Small intestine (tissue), 16 donors: ENCODE data around the gene OGDHL. TPM values are rescaled to one million over a fixed set of nuclear protein-coding genes. Genes with fewer than 3 reads are reported as not detected.

Experiments used
- DNase-seq, 2 donors: peaks; one replicate each; pipeline versions ENCODE4 v3.0.0 to v3.0.0-alpha.2; 2013
- FAIRE-seq: peaks from 2 replicates; lab custom pipeline; 2012; peaks lifted over from hg19 to GRCh38; lab: Jason Lieb, UNC
- H3K27ac ChIP-seq, 3 donors: one replicate each; pipeline ENCODE4 v1.5.1; 2013; ENCODE audit warnings: low read length in 2 of 3, mild to moderate bottlenecking in 2 of 3, control low read depth in 1 of 3, inconsistent platforms in 1 of 3, low read depth in 1 of 3, moderate library complexity in 1 of 3
- H3K27me3 ChIP-seq, 3 donors: one replicate each; pipeline ENCODE4 v1.6.1; 2013; ENCODE audit warnings: low read length in 3 of 3, inconsistent platforms in 1 of 3; ENCODE audit not compliant: control insufficient read depth in 3 of 3, insufficient read depth in 3 of 3
- H3K36me3 ChIP-seq, 3 donors: one replicate each; pipeline ENCODE4 v1.6.1; 2013; ENCODE audit warnings: low read length in 3 of 3, inconsistent platforms in 1 of 3, low read depth in 1 of 3, mild to moderate bottlenecking in 1 of 3, moderate library complexity in 1 of 3; ENCODE audit not compliant: control insufficient read depth in 3 of 3, insufficient read depth in 2 of 3
- H3K4me1 ChIP-seq, 3 donors: one replicate each; pipeline ENCODE4 v1.6.1; 2013; ENCODE audit warnings: low read length in 2 of 3, inconsistent platforms in 1 of 3, low read depth in 1 of 3, mild to moderate bottlenecking in 1 of 3, moderate library complexity in 1 of 3; ENCODE audit not compliant: control insufficient read depth in 3 of 3, insufficient read depth in 2 of 3
- H3K4me3 ChIP-seq, 3 donors: one replicate each; pipeline ENCODE4 v1.5.1; 2013; ENCODE audit warnings: low read length in 3 of 3, control low read depth in 1 of 3, inconsistent platforms in 1 of 3, low read depth in 1 of 3, mild to moderate bottlenecking in 1 of 3, moderate library complexity in 1 of 3
- H3K9me3 ChIP-seq, 2 donors: one replicate each; pipeline ENCODE4 v1.6.1; 2013; ENCODE audit warnings: low read depth in 1 of 2, low read length in 1 of 2; ENCODE audit not compliant: control insufficient read depth in 2 of 2, insufficient read depth in 1 of 2
- WGBS, 3 donors: extraction: QIAGEN DNeasy Blood & Tissue Kit; methylation state at CpG; one replicate each; pipeline ENCODE4 v1.1.7; 2013; 5-methylcytosine and 5-hydroxymethylcytosine counted together
- long read RNA-seq, 10 donors: transcript quantifications; one replicate each; lab custom pipeline, GENCODE V29; 2026
- polyA plus RNA-seq, 4 donors: library from polyadenylated mRNA; stranded (reverse) in 3 of 4; unstranded in 1 of 4; fragments of 200-250 nt in 3 of 4; fragments of 120-200 nt in 1 of 4; gene quantifications; one replicate each; pipeline versions ENCODE4 v1.2.1 to v1.2.3, GENCODE V29; 2013
- donor health status: healthy with polysubstance abuse.
- donor health status: control.
- donor health status: control.
- donor health status: Bipolar disorder and iron deficiency.
- donor health status: healthy.

The OGDHL gene
- 1 to 10 TPM; 2.5 to 9.6 (median 3.1) TPM for polyA plus RNA-seq
- long read RNA-seq, donor 1, partial matches to known transcripts, result 12 of 12 reads
- long read RNA-seq, donor 1, other reads (novel, unspliced or antisense), result 0 of 12 reads
- long read RNA-seq, donor 2, partial matches to known transcripts, result 0 of 1 reads
- long read RNA-seq, donor 2, other reads (novel, unspliced or antisense), result 0 of 1 reads
- long read RNA-seq, donor 3, partial matches to known transcripts, result 11 of 13 reads
- long read RNA-seq, donor 3, other reads (novel, unspliced or antisense), result 0 of 13 reads
- long read RNA-seq, donor 4, result 0 reads
- long read RNA-seq, donor 5, result 0 reads
- long read RNA-seq, donor 6, partial matches to known transcripts, result 8 of 9 reads
- long read RNA-seq, donor 6, other reads (novel, unspliced or antisense), result 0 of 9 reads
- long read RNA-seq, donor 7, result 0 reads
- long read RNA-seq, donor 8, result 0 reads
- long read RNA-seq, donor 9, result 0 reads
- long read RNA-seq, donor 10, partial matches to known transcripts, result 0 of 1 reads
- long read RNA-seq, donor 10, other reads (novel, unspliced or antisense), result 0 of 1 reads

GRCh38 chr10:49761789-49762565, at the start of gene OGDHL:
Gene OGDHL, minus strand, starts transcription at chr10:49762323. Its CDS starts 3,731 bp downstream, at chr10:49758592.
- Histone ChIP-seq H3K4me3 (peak within 1 kb of the TSS in 2 of 3 donors; percentile 65 to 66), H3K27ac (no peak within 1 kb of the TSS), H3K27me3 (peaks cover 0 to 9% (median 0%) of the 10 kb centered on the region in 3 donors), H3K4me1 (peaks cover 0 to 2% (median 0%) of the 10 kb centered on the region in 3 donors), H3K36me3 (no peaks in the 10 kb centered on the region), H3K9me3 (no peaks in the 10 kb centered on the region)
- WGBS, 3 donors, result 2 to 3% (median 2%) methylated on average over 45 to 81 of the region's 81 CpGs
- peak; percentile 46 to 87 for DNase-seq
- no peak for FAIRE-seq

GRCh38 chr10:49803988-49804387, 41.9 kb upstream of the OGDHL start:
- H3K36me3 ChIP-seq, result no peaks in the 10 kb centered on the region
- FAIRE-seq, result no peak
- 95 to 100% (median 95%) methylated on average over 2 of the region's 2 CpGs for WGBS, 3 donors

DNA sequence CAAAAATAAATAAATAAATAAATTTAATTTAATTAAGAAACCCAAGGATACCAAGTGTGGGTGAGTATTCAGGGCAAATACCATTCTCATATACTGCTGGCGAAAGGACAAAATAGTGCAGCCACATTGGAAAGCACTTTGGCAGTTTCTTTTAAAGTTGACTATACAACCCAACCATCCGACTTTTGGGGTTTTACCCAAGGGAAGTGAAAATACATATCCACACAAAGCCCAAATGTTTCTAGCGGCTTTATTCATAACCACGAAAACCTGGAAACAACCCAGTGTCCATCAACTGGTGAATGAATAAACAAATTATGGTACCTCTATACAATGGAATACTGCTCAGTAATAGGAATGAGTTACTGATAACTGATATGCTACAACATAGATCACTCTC, 36.2 kb upstream of the OGDHL start:
- Histone ChIP-seq H3K9me3 (no peaks in the 10 kb centered on the region), H3K36me3 (no peaks in the 10 kb centered on the region), H3K4me3 (no peak overlapping the region), H3K4me1 (no peaks in the 10 kb centered on the region), H3K27me3 (peaks cover 0 to 2% (median 0%) of the 10 kb centered on the region in 3 donors), H3K27ac (no peak overlapping the region)
- WGBS, 3 donors, result 80 to 92% (median 84%) methylated on average over 4 of the region's 4 CpGs
- DNase-seq (no peak), FAIRE-seq (no peak)

More at GRCh38 chr10:49803988-49804387, 41.9 kb upstream of the OGDHL start:
- Histone ChIP-seq H3K27ac (no peak overlapping the region), H3K4me3 (no peak overlapping the region), H3K4me1 (no peaks in the 10 kb centered on the region), H3K27me3 (no peaks in the 10 kb centered on the region), H3K9me3 (no peaks in the 10 kb centered on the region)
- no peak for DNase-seq

GRCh38 chr10:49791100-49791499, 29.0 kb upstream of the OGDHL start:
- Histone ChIP-seq H3K9me3 (no peaks in the 10 kb centered on the region), H3K36me3 (no peaks in the 10 kb centered on the region), H3K4me1 (no peaks in the 10 kb centered on the region), H3K27me3 (peaks cover 0 to 2% (median 0%) of the 10 kb centered on the region in 3 donors), H3K27ac (no peak overlapping the region), H3K4me3 (no peak overlapping the region)
- DNase-seq (no peak), FAIRE-seq (no peak)
- 63 to 76% (median 65%) methylated on average over 5 of the region's 5 CpGs for WGBS, 3 donors

DNA sequence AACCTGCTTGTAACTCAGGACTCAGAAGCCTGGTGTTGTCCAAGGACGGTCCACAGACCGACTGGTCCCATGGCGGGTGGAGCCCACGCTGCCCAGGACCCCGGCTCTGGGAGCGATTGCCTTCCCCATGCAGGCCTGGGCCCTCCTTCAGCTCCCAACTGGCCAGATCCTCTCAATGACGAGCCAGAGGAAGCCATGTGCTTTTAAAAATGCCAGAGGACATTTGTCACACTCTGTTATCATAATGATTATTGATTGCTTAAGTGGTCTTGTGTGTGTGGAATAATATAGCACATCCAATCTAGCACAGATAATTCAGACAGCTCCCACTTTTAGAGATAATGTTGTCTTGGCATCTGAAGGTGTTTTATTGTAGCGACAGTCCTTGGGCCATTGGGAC, 22.6 kb upstream of the OGDHL start:
- peaks cover 0 to 3% of the 10 kb centered on the region in 2 donors for H3K9me3 ChIP-seq
- H3K27me3 ChIP-seq, result no peaks in the 10 kb centered on the region
- H3K4me1 ChIP-seq, result no peaks in the 10 kb centered on the region
- FAIRE-seq (no peak), DNase-seq (no peak)
- no peaks in the 10 kb centered on the region for H3K36me3 ChIP-seq
- no peak overlapping the region for H3K4me3 ChIP-seq
- H3K27ac ChIP-seq, result no peak overlapping the region
- WGBS, 3 donors, result 60 to 71% (median 64%) methylated on average over 7 to 8 of the region's 8 CpGs

DNA sequence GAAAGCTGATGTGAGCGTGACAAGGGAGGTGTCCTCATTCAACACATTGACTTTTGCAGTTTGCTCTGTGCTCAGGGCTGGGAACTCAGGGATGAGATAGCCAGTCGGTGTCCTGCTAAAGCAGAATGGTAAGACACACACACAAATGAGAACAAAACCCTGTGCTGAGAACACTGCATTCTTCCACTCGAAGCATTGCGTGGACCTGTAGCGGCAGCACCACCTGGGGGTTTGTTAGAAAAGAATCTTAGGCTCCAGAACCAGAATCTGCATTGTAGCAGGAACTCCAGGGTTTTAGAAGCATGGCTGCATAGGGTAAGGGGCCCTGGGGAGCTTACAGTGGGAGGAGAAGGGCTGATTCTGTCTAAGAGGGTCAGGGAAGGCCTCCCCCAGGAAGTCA, 21.5 kb upstream of the OGDHL start:
- no peak overlapping the region for H3K27ac ChIP-seq
- FAIRE-seq (no peak), DNase-seq (no peak)
- H3K36me3 ChIP-seq, result no peaks in the 10 kb centered on the region
- peaks cover 0 to 3% of the 10 kb centered on the region in 2 donors for H3K9me3 ChIP-seq
- H3K4me1 ChIP-seq, result no peaks in the 10 kb centered on the region
- H3K4me3 ChIP-seq, result no peak overlapping the region
- WGBS, 3 donors, result 52 to 66% (median 60%) methylated on average over 5 of the region's 5 CpGs
- no peaks in the 10 kb centered on the region for H3K27me3 ChIP-seq

GRCh38 chr10:49781247-49781646, 19.1 kb upstream of the OGDHL start:
- H3K27me3 ChIP-seq, result no peaks in the 10 kb centered on the region
- FAIRE-seq, result no peak

DNA sequence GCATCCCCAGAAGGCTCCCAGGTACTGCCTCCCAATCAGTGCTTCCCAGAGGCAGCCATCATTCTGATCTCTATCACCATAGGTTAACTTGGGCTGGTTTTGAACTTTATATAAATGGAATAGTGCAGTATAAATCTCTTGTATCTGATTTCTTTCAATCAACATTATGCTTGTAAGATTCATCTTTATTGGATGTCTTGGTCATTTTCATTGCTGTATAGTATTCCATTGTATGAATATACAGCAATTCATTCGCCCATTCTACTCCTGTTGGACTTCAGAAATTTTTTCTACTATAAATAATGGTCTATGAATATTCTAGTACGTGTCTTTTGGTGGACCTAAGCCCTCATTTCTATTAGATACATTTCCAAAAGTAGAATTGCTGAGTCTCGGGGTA, 16.1 kb upstream of the OGDHL start:
- FAIRE-seq (no peak), DNase-seq (no peak)
- no peak overlapping the region for H3K4me3 ChIP-seq
- peaks cover 0 to 3% (median 0%) of the 10 kb centered on the region in 3 donors for H3K27me3 ChIP-seq
- H3K4me1 ChIP-seq, result no peaks in the 10 kb centered on the region
- H3K9me3 ChIP-seq, result peaks cover 0 to 3% of the 10 kb centered on the region in 2 donors
- WGBS, 3 donors, result 60 to 70% (median 61%) methylated on average over 3 of the region's 3 CpGs
- no peaks in the 10 kb centered on the region for H3K36me3 ChIP-seq
- H3K27ac ChIP-seq, result no peak overlapping the region

More at GRCh38 chr10:49781247-49781646, 19.1 kb upstream of the OGDHL start:
- Histone ChIP-seq H3K27ac (no peak overlapping the region), H3K4me1 (no peaks in the 10 kb centered on the region), H3K4me3 (no peak overlapping the region), H3K9me3 (peaks cover 0 to 3% of the 10 kb centered on the region in 2 donors), H3K36me3 (no peaks in the 10 kb centered on the region)
- no peak for DNase-seq
